Limb (tissue), 2 donors: ENCODE data around the gene MYOF.

Source experiments
- DNase-seq, 2 donors: peaks; one replicate each; pipeline ENCODE4 v3.0.0-alpha.2; 2016; ENCODE audit errors: extremely low spot score in 2 of 2

The MYOF gene

DNA sequence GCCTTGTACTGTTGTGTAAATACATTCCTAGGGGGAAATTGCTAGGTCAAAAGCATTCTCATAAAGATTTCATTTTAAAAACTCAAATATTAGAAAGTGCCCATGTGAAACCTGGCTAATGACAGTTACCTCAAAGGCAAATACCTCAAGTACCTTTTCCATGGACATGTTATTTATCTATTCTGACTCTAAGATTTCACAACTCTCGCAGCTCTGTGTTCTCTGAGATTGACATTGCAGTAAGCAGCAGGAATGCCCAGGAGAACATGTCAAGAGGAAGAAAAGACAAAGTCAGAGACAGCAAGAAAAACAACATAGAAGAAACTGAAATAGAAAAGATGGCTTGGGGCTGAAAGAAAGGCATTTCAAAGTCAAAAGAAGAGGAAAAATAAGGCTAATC lies 221.0 kb downstream of the MYOF start:
- no peak for DNase-seq

DNA sequence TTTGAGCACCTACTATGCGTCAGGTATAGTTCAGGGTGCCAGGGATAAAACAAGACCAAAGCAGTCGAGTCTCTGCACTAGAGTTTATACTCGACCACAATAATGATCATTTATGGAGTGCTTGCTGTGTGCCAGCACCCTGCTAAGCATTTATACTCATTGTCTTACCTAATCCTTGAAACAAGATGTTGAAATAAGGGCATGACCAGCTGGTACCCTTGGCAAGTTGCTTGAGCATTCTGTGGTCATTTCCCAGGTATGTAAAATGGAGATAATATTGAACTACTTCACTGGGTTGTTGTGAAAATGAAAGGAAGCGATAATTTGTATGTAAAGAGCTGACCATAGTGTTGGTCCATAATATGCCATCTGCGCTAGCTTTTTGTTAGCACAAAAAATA lies 223.0 kb downstream of the MYOF start:
- DNase-seq = no peak
